Measurements from ENCODE around the gene HAUS2.

GRCh38 chr15:42547918-42548248 lies 755 bp upstream of the HAUS2 start:
- no peak for TF ChIP-seq TCF7L2 (IDR thresholded peaks at IDR 0.05; ENCODE audit: borderline replicate concordance, extremely low read depth, insufficient read depth, insufficient read length)
- TF ChIP-seq CTCF (IDR thresholded peaks at IDR 0.05 in 2 of 3, conservative IDR thresholded peaks at IDR 0.05 in 1 of 3; ENCODE audit: borderline replicate concordance in 1 of 3, insufficient read depth in 1 of 3, low read depth in 2 of 3, low read length in 2 of 3): no peak
- no peak for TF ChIP-seq POLR2A (IDR thresholded peaks at IDR 0.05; ENCODE audit: borderline replicate concordance, extremely low read depth, insufficient read depth, insufficient read length)
- TF ChIP-seq REST (IDR thresholded peaks at IDR 0.05; ENCODE audit: low read depth): no peak
- TF ChIP-seq EGR1 (IDR thresholded peaks at IDR 0.05; ENCODE audit: low read depth): no peak
- TF ChIP-seq POLR2AphosphoS5 (IDR thresholded peaks at IDR 0.05; ENCODE audit: low read depth, low read length): no peak
